Neural cell (in vitro differentiated cells): ENCODE results near the gene LRMDA.

Experiments
- EP300 ChIP-seq: fragments of 450-650 bp; conservative IDR thresholded peaks from 2 replicates; pipeline ENCODE4 v1.6.1; 2014; ENCODE audit warnings: antibody characterized with exemption, mild to moderate bottlenecking, moderate library complexity; ENCODE audit not compliant: poor library complexity, severe bottlenecking
- EZH2 ChIP-seq: fragments of 200-600, 300-800 bp; shearing (Covaris generic), sonication (generic); IDR thresholded peaks from 2 replicates; pipeline ENCODE4 v1.6.1; 2014; ENCODE audit warnings: antibody characterized with exemption, low read length, borderline replicate concordance, mild to moderate bottlenecking; ENCODE audit not compliant: insufficient read depth, poor library complexity, severe bottlenecking
- MXI1 ChIP-seq: fragments of 450-650 bp; conservative IDR thresholded peaks from 2 replicates; pipeline ENCODE4 v1.6.1; 2014; ENCODE audit warnings: antibody characterized with exemption, mild to moderate bottlenecking; ENCODE audit not compliant: poor library complexity, severe bottlenecking
- POLR2AphosphoS5 ChIP-seq: IDR thresholded peaks from 2 replicates; pipeline ENCODE4 v1.6.1; 2012
- SMC3 ChIP-seq: fragments of 450-650 bp; conservative IDR thresholded peaks from 2 replicates; pipeline ENCODE4 v1.6.1; 2014; ENCODE audit warnings: antibody characterized with exemption, mild to moderate bottlenecking, moderate library complexity; ENCODE audit not compliant: poor library complexity
- TAF1 ChIP-seq: IDR thresholded peaks from 2 replicates; pipeline ENCODE4 v1.6.1; 2012; ENCODE audit warnings: low read depth
- TF ChIP-seq, protein P1 (sequence below): fragments of 450-650 bp; IDR thresholded peaks from 2 replicates; pipeline ENCODE4 v1.5.1; 2014; ENCODE audit warnings: antibody characterized with exemption, mild to moderate bottlenecking, moderate library complexity; ENCODE audit not compliant: poor library complexity, severe bottlenecking
- TF ChIP-seq, protein P2 (sequence below): IDR thresholded peaks from 2 replicates; pipeline ENCODE4 v1.6.1; 2012; ENCODE audit warnings: borderline replicate concordance

DNA sequence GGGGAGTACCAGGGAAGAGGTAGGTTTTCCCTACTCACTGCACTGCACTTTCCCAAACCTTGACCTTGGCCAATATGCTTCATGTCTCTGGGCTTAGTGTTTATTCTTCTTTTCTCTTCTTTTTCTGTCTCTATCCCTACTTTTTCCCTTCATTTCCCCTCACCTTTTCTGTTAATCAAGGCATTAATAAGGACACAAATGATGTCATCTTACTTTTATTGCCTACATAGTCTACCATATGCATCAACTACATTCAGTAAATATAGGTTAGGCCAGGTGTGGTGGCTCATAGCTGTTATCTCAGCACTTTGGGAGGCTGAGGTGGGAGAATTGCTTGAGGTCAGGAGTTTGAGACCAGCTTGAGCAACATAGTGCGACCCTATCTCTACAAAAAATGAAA lies 16.9 kb upstream of the LRMDA start:
- TF ChIP-seq, protein P1, sequence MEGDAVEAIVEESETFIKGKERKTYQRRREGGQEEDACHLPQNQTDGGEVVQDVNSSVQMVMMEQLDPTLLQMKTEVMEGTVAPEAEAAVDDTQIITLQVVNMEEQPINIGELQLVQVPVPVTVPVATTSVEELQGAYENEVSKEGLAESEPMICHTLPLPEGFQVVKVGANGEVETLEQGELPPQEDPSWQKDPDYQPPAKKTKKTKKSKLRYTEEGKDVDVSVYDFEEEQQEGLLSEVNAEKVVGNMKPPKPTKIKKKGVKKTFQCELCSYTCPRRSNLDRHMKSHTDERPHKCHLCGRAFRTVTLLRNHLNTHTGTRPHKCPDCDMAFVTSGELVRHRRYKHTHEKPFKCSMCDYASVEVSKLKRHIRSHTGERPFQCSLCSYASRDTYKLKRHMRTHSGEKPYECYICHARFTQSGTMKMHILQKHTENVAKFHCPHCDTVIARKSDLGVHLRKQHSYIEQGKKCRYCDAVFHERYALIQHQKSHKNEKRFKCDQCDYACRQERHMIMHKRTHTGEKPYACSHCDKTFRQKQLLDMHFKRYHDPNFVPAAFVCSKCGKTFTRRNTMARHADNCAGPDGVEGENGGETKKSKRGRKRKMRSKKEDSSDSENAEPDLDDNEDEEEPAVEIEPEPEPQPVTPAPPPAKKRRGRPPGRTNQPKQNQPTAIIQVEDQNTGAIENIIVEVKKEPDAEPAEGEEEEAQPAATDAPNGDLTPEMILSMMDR, result no peak
- TF ChIP-seq MXI1 (no peak), SMC3 (no peak), EZH2 (no peak), EP300 (no peak), TAF1 (no peak), POLR2AphosphoS5 (no peak)
- TF ChIP-seq, protein P2, sequence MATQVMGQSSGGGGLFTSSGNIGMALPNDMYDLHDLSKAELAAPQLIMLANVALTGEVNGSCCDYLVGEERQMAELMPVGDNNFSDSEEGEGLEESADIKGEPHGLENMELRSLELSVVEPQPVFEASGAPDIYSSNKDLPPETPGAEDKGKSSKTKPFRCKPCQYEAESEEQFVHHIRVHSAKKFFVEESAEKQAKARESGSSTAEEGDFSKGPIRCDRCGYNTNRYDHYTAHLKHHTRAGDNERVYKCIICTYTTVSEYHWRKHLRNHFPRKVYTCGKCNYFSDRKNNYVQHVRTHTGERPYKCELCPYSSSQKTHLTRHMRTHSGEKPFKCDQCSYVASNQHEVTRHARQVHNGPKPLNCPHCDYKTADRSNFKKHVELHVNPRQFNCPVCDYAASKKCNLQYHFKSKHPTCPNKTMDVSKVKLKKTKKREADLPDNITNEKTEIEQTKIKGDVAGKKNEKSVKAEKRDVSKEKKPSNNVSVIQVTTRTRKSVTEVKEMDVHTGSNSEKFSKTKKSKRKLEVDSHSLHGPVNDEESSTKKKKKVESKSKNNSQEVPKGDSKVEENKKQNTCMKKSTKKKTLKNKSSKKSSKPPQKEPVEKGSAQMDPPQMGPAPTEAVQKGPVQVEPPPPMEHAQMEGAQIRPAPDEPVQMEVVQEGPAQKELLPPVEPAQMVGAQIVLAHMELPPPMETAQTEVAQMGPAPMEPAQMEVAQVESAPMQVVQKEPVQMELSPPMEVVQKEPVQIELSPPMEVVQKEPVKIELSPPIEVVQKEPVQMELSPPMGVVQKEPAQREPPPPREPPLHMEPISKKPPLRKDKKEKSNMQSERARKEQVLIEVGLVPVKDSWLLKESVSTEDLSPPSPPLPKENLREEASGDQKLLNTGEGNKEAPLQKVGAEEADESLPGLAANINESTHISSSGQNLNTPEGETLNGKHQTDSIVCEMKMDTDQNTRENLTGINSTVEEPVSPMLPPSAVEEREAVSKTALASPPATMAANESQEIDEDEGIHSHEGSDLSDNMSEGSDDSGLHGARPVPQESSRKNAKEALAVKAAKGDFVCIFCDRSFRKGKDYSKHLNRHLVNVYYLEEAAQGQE, result no peak
